GM12878 (cell line): ENCODE results near the gene PRKAB1. TPM values are rescaled to one million over a fixed set of nuclear protein-coding genes. Genes with fewer than 3 reads are reported as not detected.

Experiments used
- ATAC-seq: fragments of 200-7000 bp; cut with Tn5 transposase; 3 replicates; pipeline ENCODE4 v1.9.1; 2020; ENCODE audit warnings: mild to moderate bottlenecking, moderate library complexity
- BruUV-seq: library from RNA; stranded (reverse); fragments of 400-500 nt; replicated peaks from 2 replicates; lab custom pipeline; 2021; lab: Mats Ljungman, UMichigan
- CTCF ChIA-PET: fragments of 300-600 bp; sonication (Branson Sonifier 250); formaldehyde crosslinking; extraction: SDS; loops from one replicate; lab custom pipeline; 2021; ENCODE audit warnings: inconsistent platforms; lab: Yijun Ruan, JAX
- POLR2A ChIA-PET: fragments of 350-600 bp; formaldehyde crosslinking; extraction: SDS; loops from one replicate; lab custom pipeline; 2021; ENCODE audit warnings: inconsistent platforms; lab: Charles Lee
- RAD21 ChIA-PET: fragments of 300-600 bp; sonication (Branson Sonifier 250); formaldehyde crosslinking; loops from one replicate; lab custom pipeline; 2023; ENCODE audit warnings: antibody characterized with exemption; ENCODE audit not compliant: unreplicated experiment; lab: Charles Lee
- SMC1A ChIA-PET: fragments of 300-600 bp; sonication (Branson Sonifier 250); formaldehyde crosslinking; loops from one replicate; lab custom pipeline; 2023; ENCODE audit not compliant: unreplicated experiment, uncharacterized antibody; lab: Charles Lee
- DNase-seq: peaks from one replicate; pipeline ENCODE4 v3.0.0-alpha.2; 2011; ENCODE audit warnings: low read depth, low spot score
- FAIRE-seq: peaks from 3 replicates; lab custom pipeline; 2011; peaks lifted over from hg19 to GRCh38; lab: Jason Lieb, UNC
- H2AFZ ChIP-seq: 2 replicates; pipeline ENCODE4 v1.6.0; 2011; ENCODE audit warnings: low read depth, low read length, control low read depth; ENCODE audit not compliant: control insufficient read depth
- H3K27ac ChIP-seq: 2 replicates; pipeline ENCODE4 v1.5.1; 2011; ENCODE audit warnings: control low read depth; ENCODE audit not compliant: control insufficient read depth, insufficient read depth
- H3K27me3 ChIP-seq, 2 experiments: replicated peaks in 1 of 2; 2 replicates each; pipeline versions ENCODE4 v1.6.0 to v1.6.1; 2011; ENCODE audit warnings: low read length in 1 of 2; ENCODE audit not compliant: control insufficient read depth in 2 of 2, insufficient read depth in 2 of 2
- H3K36me3 ChIP-seq, 2 experiments: 2 replicates each; pipeline ENCODE4 v1.5.1; 2011; ENCODE audit warnings: low read length in 1 of 2; ENCODE audit not compliant: control insufficient read depth in 2 of 2, insufficient read depth in 2 of 2
- H3K4me1 ChIP-seq: 2 replicates; pipeline ENCODE4 v1.6.1; 2011; ENCODE audit warnings: mild to moderate bottlenecking, low read length, moderate library complexity, mixed read lengths; ENCODE audit not compliant: control insufficient read depth, insufficient read depth
- H3K4me2 ChIP-seq: 2 replicates; pipeline ENCODE4 v1.6.0; 2011; ENCODE audit warnings: control low read depth; ENCODE audit not compliant: control insufficient read depth, insufficient read depth
- H3K4me3 ChIP-seq: fragments of 200-600 bp; sonication (generic); 2 replicates; pipeline ENCODE4 v1.5.1; 2016
- H3K79me2 ChIP-seq: 2 replicates; pipeline ENCODE4 v1.6.0; 2011; ENCODE audit warnings: low read length; ENCODE audit not compliant: control insufficient read depth, insufficient read depth
- H3K9ac ChIP-seq: 2 replicates; pipeline ENCODE4 v1.8.0; 2011; ENCODE audit warnings: low read length, control low read depth, mixed read lengths; ENCODE audit not compliant: control insufficient read depth, insufficient read depth
- H3K9me3 ChIP-seq: replicated peaks from 3 replicates; pipeline ENCODE4 v1.5.1; 2011; ENCODE audit warnings: mild to moderate bottlenecking, low read length; ENCODE audit not compliant: control insufficient read depth, insufficient read depth
- H4K20me1 ChIP-seq: 2 replicates; pipeline ENCODE4 v1.6.0; 2011; ENCODE audit not compliant: control insufficient read depth, insufficient read depth
- BCL11A ChIP-seq: IDR thresholded peaks from 2 replicates; pipeline ENCODE4 v1.6.1; 2011; ENCODE audit warnings: low read depth, low read length
- CBX3 ChIP-seq: fragments of 200-600 bp; sonication (generic); IDR thresholded peaks from 2 replicates; pipeline ENCODE4 v1.6.1; 2016; ENCODE audit warnings: low read depth, borderline replicate concordance
- CBX5 ChIP-seq: sonication (generic); IDR thresholded peaks from 2 replicates; pipeline ENCODE4 v1.6.1; 2016; ENCODE audit warnings: low read depth, moderate library complexity, mild to moderate bottlenecking, inconsistent platforms
- CREB1 ChIP-seq: IDR thresholded peaks from 2 replicates; pipeline ENCODE4 v1.6.1; 2012; ENCODE audit warnings: low read depth, mild to moderate bottlenecking, inconsistent platforms
- EP300 ChIP-seq, 2 experiments: fragments of 150-350 bp in 1 of 2; IDR thresholded peaks; 2 replicates each; pipeline ENCODE4 v1.6.1; 2011 to 2012; ENCODE audit warnings: low read depth in 2 of 2, low read length in 2 of 2, borderline replicate concordance in 1 of 2, improper control_type of control experiment in 1 of 2, inconsistent platforms in 1 of 2; ENCODE audit not compliant: control insufficient read depth in 1 of 2
- GATAD2B ChIP-seq: fragments of 450-650 bp; conservative IDR thresholded peaks from 2 replicates; pipeline ENCODE4 v1.6.1; 2017; ENCODE audit warnings: low read depth, mild to moderate bottlenecking, moderate library complexity
- HDAC2 ChIP-seq: fragments of 200-600 bp; sonication (generic); IDR thresholded peaks from 2 replicates; pipeline ENCODE4 v1.6.1; 2017
- IKZF2 ChIP-seq, 2 experiments: fragments of 450-650 bp; IDR thresholded peaks; 2 replicates each; pipeline ENCODE4 v1.6.1; 2017; ENCODE audit warnings: mild to moderate bottlenecking in 2 of 2, moderate library complexity in 2 of 2
- IRF4 ChIP-seq: IDR thresholded peaks from 2 replicates; pipeline ENCODE4 v1.6.1; 2011; ENCODE audit warnings: low read depth, low read length
- JUND ChIP-seq: IDR thresholded peaks from 2 replicates; pipeline ENCODE4 v1.6.1; 2012; ENCODE audit warnings: low read depth, mild to moderate bottlenecking, low read length, improper control_type of control experiment, moderate library complexity
- MEF2A ChIP-seq: IDR thresholded peaks from 2 replicates; pipeline ENCODE4 v1.6.1; 2011; ENCODE audit warnings: low read depth, mild to moderate bottlenecking, low read length, moderate library complexity; ENCODE audit not compliant: insufficient read depth
- MYB ChIP-seq: fragments of 150-350 bp; IDR thresholded peaks from 2 replicates; pipeline ENCODE4 v1.6.1; 2014; ENCODE audit warnings: mild to moderate bottlenecking, low read depth, low read length, borderline replicate concordance
- NBN ChIP-seq: fragments of 450-650 bp; IDR thresholded peaks from 2 replicates; pipeline ENCODE4 v1.6.1; 2016
- NR2F1 ChIP-seq: fragments of 450-650 bp; conservative IDR thresholded peaks from 2 replicates; pipeline ENCODE4 v1.6.1; 2017; ENCODE audit warnings: mild to moderate bottlenecking
- RAD21 ChIP-seq: IDR thresholded peaks from 2 replicates; pipeline ENCODE4 v1.6.1; 2011; ENCODE audit warnings: mild to moderate bottlenecking, low read depth, low read length, moderate library complexity; ENCODE audit not compliant: insufficient read depth
- RAD51 ChIP-seq: fragments of 450-650 bp; IDR thresholded peaks from 2 replicates; pipeline ENCODE4 v1.6.1; 2016; ENCODE audit warnings: moderate library complexity, mild to moderate bottlenecking, inconsistent platforms
- RELA ChIP-seq: fragments of 450-650 bp; IDR thresholded peaks from 2 replicates; pipeline ENCODE4 v1.8.0; 2014; ENCODE audit warnings: borderline replicate concordance; ENCODE audit not compliant: partially characterized antibody
- SMAD1 ChIP-seq: fragments of 450-650 bp; IDR thresholded peaks from 2 replicates; pipeline ENCODE4 v1.6.1; 2018; ENCODE audit warnings: mild to moderate bottlenecking, low read depth; ENCODE audit not compliant: partially characterized antibody
- SPI1 ChIP-seq: IDR thresholded peaks from 2 replicates; pipeline ENCODE4 v1.6.1; 2011; ENCODE audit warnings: low read depth, mild to moderate bottlenecking, low read length, moderate library complexity, borderline replicate concordance; ENCODE audit not compliant: insufficient read depth
- SUPT20H ChIP-seq: IDR thresholded peaks from 2 replicates; pipeline ENCODE4 v1.6.1; 2011; ENCODE audit warnings: low read depth, mild to moderate bottlenecking, low read length, moderate library complexity, borderline replicate concordance; ENCODE audit not compliant: control insufficient read depth
- WRNIP1 ChIP-seq: IDR thresholded peaks from 2 replicates; pipeline ENCODE4 v1.6.1; 2011; ENCODE audit warnings: low read depth, low read length, improper control_type of control experiment, borderline replicate concordance
- ZBED1 ChIP-seq: IDR thresholded peaks from 2 replicates; pipeline ENCODE4 v1.6.1; 2016; ENCODE audit warnings: borderline replicate concordance
- WGBS: methylation state at CpG from one replicate; pipeline ENCODE4 v1.1.6; 2016; ENCODE audit warnings: low lambda C conversion rate; ENCODE audit not compliant: insufficient replicate concordance, insufficient coverage; ENCODE audit errors: missing lambda C conversion rate; 5-methylcytosine and 5-hydroxymethylcytosine counted together
- in situ Hi-C: fragments of 300-500 bp; cut with MboI; formaldehyde crosslinking; loops from 9 replicates; pipeline ENCODE4 v1.14.3; 2018; ENCODE audit warnings: mixed read lengths
- intact Hi-C: fragments of 100-400 bp; cut with micrococcal nuclease; formaldehyde crosslinking; loops from one replicate; pipeline ENCODE4 v1.14.2; 2022; ENCODE audit not compliant: unreplicated experiment
- polyA plus RNA-seq, 11 experiments: library from polyadenylated mRNA; depleted of rRNA in 4 of 11; unstranded in 6 of 11; stranded (reverse) in 5 of 11; fragments of >200 nt; fragmentation: Nextera tagmentation in 4 of 11; fragmentation: Illumina TruSeq in 1 of 11; extraction: Ambion mirVana in 4 of 11; extraction: Trizol in 1 of 11; gene quantifications; 1 replicate in 1 of 11; 2 replicates in 10 of 11; pipeline versions ENCODE4 v1.2.1 to v1.2.3, GENCODE V29; 2011 to 2016; ENCODE audit warnings: inconsistent platforms in 2 of 11, missing spikeins in 2 of 11, low read depth in 1 of 11
- total RNA-seq, 4 experiments: library from RNA; depleted of rRNA in 3 of 4; stranded (reverse); fragments of >200 nt in 3 of 4; fragmentation: Illumina TruSeq in 1 of 4; extraction: Trizol in 1 of 4; gene quantifications; 2 replicates each; pipeline versions ENCODE4 v1.2.1 to v1.2.3, GENCODE V29; 2013 to 2021
- TF ChIP-seq, protein P1 (sequence below): fragments of 450-650 bp; conservative IDR thresholded peaks from 2 replicates; pipeline ENCODE4 v1.6.1; 2017; ENCODE audit warnings: mild to moderate bottlenecking, moderate library complexity

PRKAB1 gene
- total and polyA plus RNA-seq, 10 of the 15 experiments (the other 5 are each of a cell fraction or from before 2014, with no cell fraction given): 24.6 to 85.0 (median 50.6) TPM

DNA sequence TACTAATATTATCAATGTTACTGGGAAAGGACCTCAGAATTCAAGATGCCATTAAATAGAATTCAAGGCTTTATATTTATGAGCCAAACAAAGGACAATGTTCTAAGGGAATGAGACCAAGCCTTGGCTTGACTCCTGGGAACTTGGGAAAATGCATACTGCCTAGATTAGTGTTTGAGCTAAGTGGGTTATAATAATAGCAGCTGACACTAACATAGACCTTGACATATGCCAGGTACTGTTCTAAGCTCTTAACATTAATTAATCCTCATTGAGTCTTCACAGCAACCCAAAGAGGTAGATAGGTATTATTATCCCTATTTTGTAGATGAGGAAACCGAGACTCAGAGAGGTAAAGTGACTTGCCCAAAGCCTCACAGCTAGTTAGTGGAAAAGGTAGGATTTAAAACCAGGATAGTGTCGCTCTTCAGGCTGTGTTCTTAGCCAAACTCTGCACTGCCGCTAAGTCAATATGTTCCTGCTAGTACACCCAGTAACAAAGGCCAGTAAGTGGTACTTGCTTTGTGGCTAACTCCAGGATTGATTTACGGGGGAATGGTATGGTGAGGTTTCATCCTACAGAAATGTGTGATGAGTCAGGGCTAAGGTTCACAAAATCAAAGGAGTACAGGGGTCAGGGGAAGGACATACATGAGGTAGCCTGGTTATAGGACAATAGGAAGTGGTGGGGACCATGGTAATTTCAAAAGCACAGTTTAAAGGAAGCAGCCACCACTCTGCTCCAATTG, 35.8 kb upstream of the PRKAB1 start (continued):
- no peak for TF ChIP-seq NR2F1
- no peak for TF ChIP-seq IRF4
- no peak for TF ChIP-seq WRNIP1
- no peak for TF ChIP-seq MEF2A
- no peak for TF ChIP-seq IKZF2 (IDR thresholded peaks at IDR 0.05)
- TF ChIP-seq, all 136 proteins: peak for 0

DNA sequence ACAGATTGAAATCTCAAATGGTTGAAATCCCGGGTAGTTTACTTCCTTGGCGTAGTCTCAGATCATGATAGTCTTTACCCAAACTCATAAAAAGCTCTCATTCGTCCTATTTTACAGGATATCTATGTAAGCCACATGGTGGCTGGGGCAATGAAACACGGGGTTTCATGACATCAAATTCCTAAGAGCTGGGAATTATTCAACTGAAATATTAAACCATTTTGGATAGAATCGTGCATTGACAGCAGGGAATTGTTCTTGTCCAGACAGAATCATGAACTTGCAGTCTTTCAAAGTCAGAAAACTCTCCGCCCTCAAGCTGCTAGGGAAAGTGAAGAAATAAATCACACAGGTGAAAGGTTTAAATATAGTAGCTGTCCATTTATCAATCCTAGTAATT, 33.2 kb upstream of the PRKAB1 start:
- CTCF ChIA-PET: interaction anchor here (1.0 kb wide), 1 partner anchor 9 kb away, joined by 3 read pairs; no protein-coding TSS in a partner anchor
- DNase-seq: no peak
- POLR2A ChIA-PET: interaction anchor here (0.5 kb wide), 1 partner anchor 14 kb away, joined by 4 read pairs; no protein-coding TSS in a partner anchor
- no peak for TF ChIP-seq NBN
- no peak for TF ChIP-seq HDAC2
- no peak for TF ChIP-seq ZBED1
- TF ChIP-seq MYB: no peak
- no peak for TF ChIP-seq RELA
- no peak for TF ChIP-seq CBX3
- no peak for TF ChIP-seq RAD21
- TF ChIP-seq SUPT20H: no peak
- TF ChIP-seq WRNIP1: no peak
- TF ChIP-seq EP300 (IDR thresholded peaks at IDR 0.05; ENCODE audit: borderline replicate concordance in 1 of 2, control insufficient read depth in 1 of 2, low read depth in 2 of 2, low read length in 2 of 2): no peak
- TF ChIP-seq, protein P1, sequence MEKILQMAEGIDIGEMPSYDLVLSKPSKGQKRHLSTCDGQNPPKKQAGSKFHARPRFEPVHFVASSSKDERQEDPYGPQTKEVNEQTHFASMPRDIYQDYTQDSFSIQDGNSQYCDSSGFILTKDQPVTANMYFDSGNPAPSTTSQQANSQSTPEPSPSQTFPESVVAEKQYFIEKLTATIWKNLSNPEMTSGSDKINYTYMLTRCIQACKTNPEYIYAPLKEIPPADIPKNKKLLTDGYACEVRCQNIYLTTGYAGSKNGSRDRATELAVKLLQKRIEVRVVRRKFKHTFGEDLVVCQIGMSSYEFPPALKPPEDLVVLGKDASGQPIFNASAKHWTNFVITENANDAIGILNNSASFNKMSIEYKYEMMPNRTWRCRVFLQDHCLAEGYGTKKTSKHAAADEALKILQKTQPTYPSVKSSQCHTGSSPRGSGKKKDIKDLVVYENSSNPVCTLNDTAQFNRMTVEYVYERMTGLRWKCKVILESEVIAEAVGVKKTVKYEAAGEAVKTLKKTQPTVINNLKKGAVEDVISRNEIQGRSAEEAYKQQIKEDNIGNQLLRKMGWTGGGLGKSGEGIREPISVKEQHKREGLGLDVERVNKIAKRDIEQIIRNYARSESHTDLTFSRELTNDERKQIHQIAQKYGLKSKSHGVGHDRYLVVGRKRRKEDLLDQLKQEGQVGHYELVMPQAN: no peak
- no peak for TF ChIP-seq CREB1
- no peak for TF ChIP-seq SPI1
- TF ChIP-seq RAD51: no peak
- no peak for TF ChIP-seq GATAD2B
- no peak for TF ChIP-seq SMAD1
- TF ChIP-seq BCL11A: no peak
- TF ChIP-seq CBX5: no peak
- no peak for TF ChIP-seq JUND

More for the DNA sequence above, 33.2 kb upstream of the PRKAB1 start:
- no TSS peak for BruUV-seq
- no peak overlapping the region for H2AFZ ChIP-seq
- no peak for ATAC-seq
- in situ Hi-C loops: no loop called here
- H3K4me2 ChIP-seq: no peak overlapping the region
- FAIRE-seq: no peak
- intact Hi-C loops: no loop called here
- RAD21 ChIA-PET: no interaction called here
- no peaks in the 10 kb centered on the region; the same call in 1 of the 2 replicates for H4K20me1 ChIP-seq
- H3K4me3 ChIP-seq: no peak overlapping the region
- H3K36me3 ChIP-seq: no peaks in the 10 kb centered on the region
- H3K27me3 ChIP-seq: no peaks in the 10 kb centered on the region; a peak in 1 of 4 replicates
- H3K4me1 ChIP-seq: no peaks in the 10 kb centered on the region
- H3K9ac ChIP-seq: no peak overlapping the region
- no peaks in the 10 kb centered on the region for H3K9me3 ChIP-seq
- 16% methylated on average over 6 of the region's 6 CpGs for WGBS
- SMC1A ChIA-PET: no interaction called here
- no peak overlapping the region for H3K27ac ChIP-seq
- H3K79me2 ChIP-seq: no peaks in the 10 kb centered on the region
